Spleen (tissue), 11 donors: ENCODE measurements around the gene C1orf174. TPM values are rescaled to one million over a fixed set of nuclear protein-coding genes. Genes with fewer than 3 reads are reported as not detected.

Experiments used
- DNase-seq: peaks from one replicate; pipeline ENCODE4 v3.0.0-alpha.2; 2020
- H3K27ac ChIP-seq, 8 donors: fragments of 200-600 bp; sonication (generic) in 7 of 8; 1 replicate in 4 of 8; 2 replicates in 4 of 8; pipeline versions ENCODE4 v1.5.0 to v1.8.0; 2016 to 2021; ENCODE audit warnings: inconsistent platforms in 4 of 8, mild to moderate bottlenecking in 4 of 8, moderate library complexity in 1 of 8
- H3K27me3 ChIP-seq, 7 donors: fragments of 200-600 bp; sonication (generic) in 6 of 7; replicated peaks in 1 of 7; 1 replicate in 4 of 7; 2 replicates in 3 of 7; pipeline versions ENCODE4 v1.5.0 to v1.8.0; 2016 to 2021; ENCODE audit warnings: inconsistent platforms in 3 of 7, mild to moderate bottlenecking in 1 of 7
- H3K36me3 ChIP-seq, 6 donors: fragments of 200-600 bp; sonication (generic) in 5 of 6; 1 replicate in 4 of 6; 2 replicates in 2 of 6; pipeline versions ENCODE4 v1.5.0 to v1.8.0; 2016 to 2021; ENCODE audit warnings: inconsistent platforms in 2 of 6
- H3K4me1 ChIP-seq, 6 donors: fragments of 200-600 bp; sonication (generic) in 5 of 6; 1 replicate in 3 of 6; 2 replicates in 3 of 6; pipeline versions ENCODE4 v1.5.0 to v1.8.0; 2016 to 2021; ENCODE audit warnings: inconsistent platforms in 3 of 6
- H3K4me3 ChIP-seq, 8 donors: fragments of 200-600 bp; sonication (generic) in 7 of 8; 1 replicate in 4 of 8; 2 replicates in 4 of 8; pipeline versions ENCODE4 v1.5.0 to v1.8.0; 2016 to 2021; ENCODE audit warnings: inconsistent platforms in 4 of 8, mild to moderate bottlenecking in 4 of 8, moderate library complexity in 2 of 8
- H3K9me3 ChIP-seq, 8 donors: fragments of 200-600 bp; sonication (generic) in 7 of 8; 1 replicate in 4 of 8; 2 replicates in 4 of 8; pipeline versions ENCODE4 v1.5.0 to v1.8.0; 2016 to 2021; ENCODE audit warnings: inconsistent platforms in 4 of 8
- CTCF ChIP-seq, 11 experiments: fragments of 200-600 bp in 7 of 11; fragments of 450-650 bp in 4 of 11; sonication (generic) in 4 of 11; IDR thresholded peaks in 8 of 11; conservative IDR thresholded peaks in 3 of 11; 1 replicate in 7 of 11; 2 replicates in 4 of 11; pipeline versions ENCODE4 v1.4.0 to v1.8.0; 2016 to 2021; ENCODE audit warnings: antibody characterized with exemption in 11 of 11, inconsistent platforms in 4 of 11, mild to moderate bottlenecking in 1 of 11
- POLR2A ChIP-seq, 3 donors: fragments of 450-650 bp; IDR thresholded peaks; one replicate each; pipeline ENCODE4 v1.5.1; 2017; ENCODE audit warnings: antibody characterized with exemption in 3 of 3, mild to moderate bottlenecking in 1 of 3
- POLR2AphosphoS5 ChIP-seq, 3 donors: sonication (generic); formaldehyde crosslinking; IDR thresholded peaks; one replicate each; pipeline ENCODE4 v1.5.1; 2017; ENCODE audit warnings: antibody characterized with exemption in 3 of 3
- WGBS, 5 donors: extraction: QIAGEN DNeasy Blood & Tissue Kit in 3 of 5; methylation state at CpG; one replicate each; pipeline versions ENCODE4 v1.1.5 to v1.1.7; 2013 to 2018; 5-methylcytosine and 5-hydroxymethylcytosine counted together
- intact Hi-C: fragments of 100-400 bp; cut with DNase I; formaldehyde crosslinking; loops from one replicate; pipeline ENCODE4 v1.15.0; 2023; ENCODE audit warnings: low total_unique reads
- polyA plus RNA-seq, 3 donors: library from polyadenylated mRNA; stranded (reverse); fragments of 200-250 nt; gene quantifications; one replicate each; pipeline ENCODE4 v1.2.1, GENCODE V29; 2013
- total RNA-seq, 7 donors: library from RNA; depleted of rRNA in 3 of 7; stranded (reverse); fragments of >200 nt in 3 of 7; fragmentation: NEBNext Ultra II Directional in 4 of 7; extraction: Animal tissue kit (Norgen Biotek cat#: 25700) in 4 of 7; gene quantifications; one replicate each; pipeline versions ENCODE4 v1.1.0 to v1.2.1, GENCODE V29; 2016 to 2021
- donor health status: healthy with polysubstance abuse.
- donor health status: DM: no; HTN: no; CAD: no; lungs with moderate emphysema.
- donor health status: DM: no; HTN: no; CAD: no.
- donor health status: Bipolar disorder and iron deficiency.
- donor health status: healthy.
- donor health status: DM: no; HTN: no; CAD: no.
- donor health status: DM: yes; HTN: yes; CAD: no.

The C1orf174 gene
- total and polyA plus RNA-seq, 10 donors, result 14.9 to 34.5 (median 21.8) TPM

DNA sequence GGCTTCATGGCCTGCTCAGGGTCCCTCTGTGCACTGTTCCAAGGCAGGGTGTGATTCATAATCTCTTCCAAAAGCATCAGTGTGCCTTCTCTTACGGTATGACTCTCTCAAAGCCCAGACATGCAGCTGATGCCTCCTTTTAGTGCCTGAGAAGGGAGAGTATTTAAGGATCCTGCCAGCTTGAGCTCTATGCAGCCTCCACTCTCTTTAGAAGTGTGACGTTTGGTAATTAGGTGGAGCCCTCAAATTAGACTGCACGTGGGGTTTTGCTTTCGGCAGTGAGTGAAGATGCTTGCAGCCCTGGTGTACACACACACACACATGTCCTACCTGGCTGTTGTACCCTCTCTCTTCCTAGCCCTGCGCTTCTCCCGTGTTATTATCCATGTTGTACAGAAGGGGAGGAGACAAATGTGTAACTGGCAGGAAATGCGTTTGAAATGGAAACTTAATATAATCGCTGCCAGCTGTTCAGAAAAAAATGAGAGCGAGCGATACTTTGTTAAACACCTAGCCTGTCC is 2.6 kb upstream of the C1orf174 start:
- Histone ChIP-seq H3K9me3 (peaks cover 6 to 16% (median 11%) of the 10 kb centered on the region in 8 donors), H3K36me3 (no peaks in the 10 kb centered on the region), H3K27me3 (no peaks in the 10 kb centered on the region), H3K27ac (peak overlapping the region in 6 of 8 donors; percentile 10 to 99 (median 52)), H3K4me1 (peaks cover 12 to 79% (median 27%) of the 10 kb centered on the region in 6 donors), H3K4me3 (no peak overlapping the region)
- WGBS, 5 donors, result 59 to 72% (median 67%) methylated on average over 10 of the region's 10 CpGs
- intact Hi-C loops, result no loop called here
- peak; percentile 29 for DNase-seq
- no peak for TF ChIP-seq POLR2AphosphoS5 (IDR thresholded peaks at IDR 0.05)
- TF ChIP-seq CTCF (IDR thresholded peaks at IDR 0.05 in 8 of 11, conservative IDR thresholded peaks at IDR 0.05 in 3 of 11), result no peak

DNA sequence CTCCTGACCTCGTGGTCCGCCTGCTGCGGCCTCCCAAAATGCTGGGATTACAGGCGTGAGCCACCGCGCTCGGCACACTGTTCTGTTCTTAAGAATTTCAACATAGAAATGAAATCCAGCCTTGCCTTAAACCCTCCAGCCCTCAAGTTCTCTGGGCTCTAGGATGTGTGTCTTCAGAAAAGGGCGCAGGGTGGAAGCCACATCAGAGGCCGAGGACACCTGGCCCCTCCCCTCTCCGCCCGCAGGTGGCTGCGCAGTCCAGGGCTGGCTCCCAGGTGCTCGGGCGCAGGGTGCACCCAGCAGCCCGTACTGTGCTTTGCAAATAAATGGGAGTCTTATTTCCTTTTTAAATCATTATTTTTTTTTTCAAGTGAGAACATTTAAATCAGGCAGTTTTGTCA is 2.0 kb upstream of the C1orf174 start:
- Histone ChIP-seq H3K27ac (peak overlapping the region in 5 of 8 donors; percentile 43 to 99 (median 95)), H3K4me1 (peaks cover 12 to 74% (median 27%) of the 10 kb centered on the region in 6 donors), H3K27me3 (no peaks in the 10 kb centered on the region), H3K9me3 (peaks cover 6 to 21% (median 16%) of the 10 kb centered on the region in 8 donors), H3K4me3 (no peak overlapping the region), H3K36me3 (no peaks in the 10 kb centered on the region)
- TF ChIP-seq POLR2AphosphoS5 (IDR thresholded peaks at IDR 0.05) (no peak), CTCF (IDR thresholded peaks at IDR 0.05 in 8 of 11, conservative IDR thresholded peaks at IDR 0.05 in 3 of 11) (no peak), POLR2A (IDR thresholded peaks at IDR 0.05) (no peak)
- 80 to 96% (median 92%) methylated on average over 15 of the region's 15 CpGs for WGBS, 5 donors
- peak; percentile 86 for DNase-seq
- intact Hi-C loops, result no loop called here

GRCh38 chr1:3900969-3901529 is 977 bp upstream of the C1orf174 start:
- peak overlapping the region; percentile 71 to 99 (median 96) for H3K27ac ChIP-seq
- H3K36me3 ChIP-seq, result peaks cover 0 to 7% (median 0%) of the 10 kb centered on the region in 6 donors
- DNase-seq, result peak; percentile 100
- intact Hi-C loops, result no loop called here
- peak overlapping the region; percentile 57 to 100 (median 98) for H3K4me3 ChIP-seq
- H3K4me1 ChIP-seq, result peaks cover 12 to 71% (median 30%) of the 10 kb centered on the region in 6 donors
- peaks cover 6 to 28% (median 21%) of the 10 kb centered on the region in 8 donors for H3K9me3 ChIP-seq
- TF ChIP-seq CTCF (IDR thresholded peaks at IDR 0.05 in 8 of 11, conservative IDR thresholded peaks at IDR 0.05 in 3 of 11) (peak in 3 of 11 experiments; percentile 10 to 25 (median 19)), POLR2AphosphoS5 (IDR thresholded peaks at IDR 0.05) (peak; percentile 80 to 90 (median 88)), POLR2A (IDR thresholded peaks at IDR 0.05) (peak in 1 of 3 donors; percentile 28)
- no peaks in the 10 kb centered on the region for H3K27me3 ChIP-seq
- WGBS, 5 donors, result 0 to 1% (median 0%) methylated on average over 7 to 51 of the region's 51 CpGs

DNA sequence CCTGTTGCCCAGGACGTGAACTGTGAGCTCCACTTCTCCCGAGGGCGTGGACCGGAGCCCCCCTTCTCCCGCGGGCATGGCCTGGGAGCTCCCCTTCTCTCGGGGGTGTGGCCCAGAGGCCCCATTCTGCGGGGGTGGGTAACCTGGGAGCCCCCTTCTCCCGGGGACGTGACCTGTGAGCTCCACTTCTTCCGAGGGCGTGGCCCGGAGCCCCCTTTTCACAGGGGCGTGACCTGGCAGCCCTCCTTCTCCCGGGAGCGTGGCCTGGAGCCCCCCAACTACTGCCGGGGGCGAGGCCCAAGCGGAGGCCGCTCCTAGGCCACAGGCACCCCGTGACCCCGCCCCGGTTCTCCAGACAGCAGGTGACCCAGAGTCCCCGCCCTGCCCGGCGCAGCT is 320 bp downstream of the C1orf174 start:
- H3K9me3 ChIP-seq, result peaks cover 6 to 28% (median 21%) of the 10 kb centered on the region in 8 donors
- 0 to 1% (median 0%) methylated on average over 13 to 26 of the region's 26 CpGs for WGBS, 5 donors
- intact Hi-C loops, result no loop called here
- H3K4me1 ChIP-seq, result peaks cover 12 to 73% (median 30%) of the 10 kb centered on the region in 6 donors
- H3K27me3 ChIP-seq, result no peaks in the 10 kb centered on the region
- DNase-seq, result no peak
- H3K36me3 ChIP-seq, result peaks cover 0 to 20% (median 10%) of the 10 kb centered on the region in 6 donors
- TF ChIP-seq CTCF (IDR thresholded peaks at IDR 0.05 in 8 of 11, conservative IDR thresholded peaks at IDR 0.05 in 3 of 11) (no peak), POLR2AphosphoS5 (IDR thresholded peaks at IDR 0.05) (no peak), POLR2A (IDR thresholded peaks at IDR 0.05) (no peak)
- H3K4me3 ChIP-seq, result peak overlapping the region; percentile 73 to 100 (median 98)
- peak overlapping the region; percentile 71 to 99 (median 96) for H3K27ac ChIP-seq
